Muscle layer of colon (tissue), 2 donors: ENCODE results near the gene KIF6.

Experiments
- H3K27ac ChIP-seq: one replicate; pipeline ENCODE4 v1.7.0; 2013; ENCODE audit warnings: low read depth, mild to moderate bottlenecking, low read length, moderate library complexity
- H3K27me3 ChIP-seq, 2 donors: one replicate each; pipeline ENCODE4 v1.7.0; 2013; ENCODE audit warnings: low read length in 2 of 2, mild to moderate bottlenecking in 2 of 2; ENCODE audit not compliant: insufficient read depth in 2 of 2, control insufficient read depth in 1 of 2
- H3K36me3 ChIP-seq: one replicate; pipeline ENCODE4 v1.7.0; 2013; ENCODE audit warnings: mild to moderate bottlenecking, low read length; ENCODE audit not compliant: insufficient read depth
- H3K4me1 ChIP-seq: one replicate; pipeline ENCODE4 v1.7.0; 2013; ENCODE audit warnings: mild to moderate bottlenecking, low read length; ENCODE audit not compliant: insufficient read depth
- H3K4me3 ChIP-seq, 2 donors: one replicate each; pipeline ENCODE4 v1.7.0; 2013; ENCODE audit warnings: low read length in 2 of 2, low read depth in 1 of 2, mild to moderate bottlenecking in 1 of 2, moderate library complexity in 1 of 2
- H3K9ac ChIP-seq: one replicate; pipeline ENCODE4 v1.7.0; 2013; ENCODE audit warnings: low read length
- H3K9me3 ChIP-seq: one replicate; pipeline ENCODE4 v1.7.0; 2013; ENCODE audit warnings: mild to moderate bottlenecking, low read length
- donor health status: abdominal sarcoma.
- donor health status: Adenocarcinoma of cecum.

Gene KIF6

GRCh38 chr6:39381550-39382140 is 343.6 kb downstream of the KIF6 start:
- Histone ChIP-seq H3K9me3 (no peaks in the 10 kb centered on the region), H3K9ac (no peak overlapping the region), H3K27me3 (no peaks in the 10 kb centered on the region), H3K4me3 (no peak overlapping the region), H3K27ac (no peak overlapping the region), H3K4me1 (peaks cover 5% of the 10 kb centered on the region), H3K36me3 (no peaks in the 10 kb centered on the region)

- H3K9me3 ChIP-seq: no peaks in the 10 kb centered on the region
- H3K9ac ChIP-seq: no peak overlapping the region
- no peaks in the 10 kb centered on the region for H3K27me3 ChIP-seq
- peaks cover 5% of the 10 kb centered on the region for H3K4me1 ChIP-seq
- no peaks in the 10 kb centered on the region for H3K36me3 ChIP-seq
- H3K4me3 ChIP-seq: no peak overlapping the region
- H3K27ac ChIP-seq: no peak overlapping the region
These were observed 344.2 kb downstream of the KIF6 start for GRCh38 chr6:39380837-39381549.

- H3K9me3 ChIP-seq: no peaks in the 10 kb centered on the region
- no peak overlapping the region for H3K27ac ChIP-seq
- H3K9ac ChIP-seq: no peak overlapping the region
- H3K36me3 ChIP-seq: no peaks in the 10 kb centered on the region
- H3K4me3 ChIP-seq: no peak overlapping the region
- no peaks in the 10 kb centered on the region for H3K27me3 ChIP-seq
- H3K4me1 ChIP-seq: peaks cover 5% of the 10 kb centered on the region
These were observed 346.2 kb downstream of the KIF6 start for GRCh38 chr6:39378960-39379425.

GRCh38 chr6:39378175-39378959 is 346.8 kb downstream of the KIF6 start:
- H3K4me3 ChIP-seq: no peak overlapping the region
- no peak overlapping the region for H3K9ac ChIP-seq
- H3K27me3 ChIP-seq: no peaks in the 10 kb centered on the region
- no peaks in the 10 kb centered on the region for H3K36me3 ChIP-seq
- no peaks in the 10 kb centered on the region for H3K9me3 ChIP-seq
- H3K27ac ChIP-seq: no peak overlapping the region
- H3K4me1 ChIP-seq: peaks cover 5% of the 10 kb centered on the region

- Histone ChIP-seq H3K9me3 (no peaks in the 10 kb centered on the region), H3K4me1 (peaks cover 5% of the 10 kb centered on the region), H3K9ac (no peak overlapping the region), H3K27me3 (no peaks in the 10 kb centered on the region), H3K36me3 (no peaks in the 10 kb centered on the region), H3K4me3 (no peak overlapping the region), H3K27ac (no peak overlapping the region)
These were observed 347.7 kb downstream of the KIF6 start for GRCh38 chr6:39377539-39377950.

- Histone ChIP-seq H3K9ac (no peak overlapping the region), H3K4me3 (no peak overlapping the region), H3K27ac (no peak overlapping the region), H3K27me3 (no peaks in the 10 kb centered on the region), H3K4me1 (peaks cover 5% of the 10 kb centered on the region), H3K9me3 (no peaks in the 10 kb centered on the region), H3K36me3 (no peaks in the 10 kb centered on the region)
These were observed 349.8 kb downstream of the KIF6 start for GRCh38 chr6:39375405-39375804.

GRCh38 chr6:39370390-39370789 is 354.8 kb downstream of the KIF6 start:
- Histone ChIP-seq H3K9me3 (no peaks in the 10 kb centered on the region), H3K4me1 (no peaks in the 10 kb centered on the region), H3K27me3 (no peaks in the 10 kb centered on the region), H3K36me3 (no peaks in the 10 kb centered on the region), H3K27ac (no peak overlapping the region), H3K9ac (no peak overlapping the region), H3K4me3 (no peak overlapping the region)

GRCh38 chr6:39369987-39370386 is 355.2 kb downstream of the KIF6 start:
- H3K9ac ChIP-seq: no peak overlapping the region
- no peak overlapping the region for H3K4me3 ChIP-seq
- no peak overlapping the region for H3K27ac ChIP-seq
- H3K27me3 ChIP-seq: no peaks in the 10 kb centered on the region
- H3K4me1 ChIP-seq: no peaks in the 10 kb centered on the region
- H3K36me3 ChIP-seq: no peaks in the 10 kb centered on the region
- no peaks in the 10 kb centered on the region for H3K9me3 ChIP-seq

GRCh38 chr6:39367700-39368099 is 357.5 kb downstream of the KIF6 start:
- Histone ChIP-seq H3K27me3 (no peaks in the 10 kb centered on the region), H3K36me3 (no peaks in the 10 kb centered on the region), H3K4me1 (no peaks in the 10 kb centered on the region), H3K9ac (no peak overlapping the region), H3K9me3 (no peaks in the 10 kb centered on the region), H3K27ac (no peak overlapping the region), H3K4me3 (no peak overlapping the region)

GRCh38 chr6:39366931-39367618 is 358.1 kb downstream of the KIF6 start:
- H3K27me3 ChIP-seq: no peaks in the 10 kb centered on the region
- H3K4me1 ChIP-seq: no peaks in the 10 kb centered on the region
- H3K9ac ChIP-seq: no peak overlapping the region
- H3K9me3 ChIP-seq: no peaks in the 10 kb centered on the region
- no peak overlapping the region for H3K4me3 ChIP-seq
- no peaks in the 10 kb centered on the region for H3K36me3 ChIP-seq
- H3K27ac ChIP-seq: no peak overlapping the region
